Endometrium (tissue), 2 donors: ENCODE data around the gene NETO2.

Source experiments
- FAIRE-seq: peaks from 2 replicates; lab custom pipeline; 2012; peaks lifted over from hg19 to GRCh38; lab: Jason Lieb, UNC
- donor health status: control.
- donor health status: control.

NETO2 gene

GRCh38 chr16:47045023-47045422 lies 98.7 kb downstream of the NETO2 start:
- FAIRE-seq, result no peak

DNA sequence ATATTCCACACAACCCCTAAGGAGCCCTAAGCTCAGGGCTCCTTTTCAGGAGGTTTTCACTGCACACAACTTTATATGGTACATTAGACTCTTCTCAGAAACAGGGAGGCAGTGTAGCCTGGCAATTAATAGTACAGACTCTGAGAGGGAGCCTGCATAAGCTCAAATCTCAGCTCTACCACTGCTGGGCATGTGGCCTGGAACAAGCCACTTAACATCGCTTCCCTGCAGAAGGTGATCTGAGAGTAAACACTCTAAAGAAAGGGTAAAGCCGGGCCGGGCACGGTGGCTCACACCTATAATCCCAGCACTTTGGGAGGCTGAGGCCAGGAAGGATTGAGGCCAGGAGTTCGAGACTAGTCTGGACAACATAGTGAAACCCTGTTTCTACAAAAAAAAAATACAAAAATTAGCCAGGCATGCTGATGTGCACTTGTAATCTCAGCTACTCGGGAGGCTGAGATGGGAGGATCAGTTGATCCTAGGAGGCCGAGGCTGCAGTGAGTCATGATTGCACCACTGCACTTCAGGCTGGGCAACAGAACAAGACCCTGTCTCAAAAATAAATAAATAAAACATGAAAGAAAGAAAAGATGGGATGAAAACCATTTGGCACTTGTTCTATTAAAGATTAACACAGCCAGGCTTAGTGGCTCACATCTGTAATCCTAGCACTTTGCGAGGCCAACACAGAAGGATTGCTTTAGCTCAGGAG lies 99.6 kb downstream of the NETO2 start:
- no peak for FAIRE-seq

- no peak for FAIRE-seq
Observed at GRCh38 chr16:47043200-47043599, 100.5 kb downstream of the NETO2 start.

DNA sequence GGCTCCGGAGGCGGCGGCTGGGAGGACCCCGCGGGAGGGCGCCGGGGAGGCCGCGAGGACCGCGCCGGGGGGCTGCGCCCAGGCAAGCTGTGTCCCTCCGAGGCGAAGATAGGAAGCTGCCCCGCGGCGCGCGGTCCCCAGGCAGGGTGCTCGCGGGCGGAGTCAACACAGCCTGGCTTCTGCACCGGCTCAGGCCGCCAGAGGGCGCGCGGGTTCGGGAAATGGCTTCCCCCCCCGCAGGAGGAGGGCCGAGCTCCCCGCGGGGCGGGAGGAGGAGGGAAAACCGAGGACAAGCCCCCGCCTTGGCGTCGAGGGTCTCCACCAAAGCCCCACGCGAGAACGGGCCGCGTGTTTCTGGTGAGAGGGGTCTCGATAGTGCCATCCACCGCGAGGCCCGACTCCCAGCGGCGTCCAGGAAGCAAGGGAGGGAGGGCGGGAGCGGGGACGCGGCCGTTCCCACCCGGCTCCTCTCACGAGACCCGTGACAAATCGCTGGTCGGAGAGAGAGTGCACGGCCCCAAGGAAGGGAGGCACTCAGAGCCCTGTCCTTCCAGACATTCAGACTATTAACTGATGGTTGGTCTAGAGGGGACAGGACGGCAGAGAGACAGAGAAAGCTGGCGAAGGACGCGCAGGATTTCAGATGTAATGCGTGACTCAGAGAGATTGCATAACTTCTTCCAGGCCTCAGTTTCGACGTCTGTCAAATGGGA lies 105.8 kb downstream of the NETO2 start:
- no peak for FAIRE-seq

DNA sequence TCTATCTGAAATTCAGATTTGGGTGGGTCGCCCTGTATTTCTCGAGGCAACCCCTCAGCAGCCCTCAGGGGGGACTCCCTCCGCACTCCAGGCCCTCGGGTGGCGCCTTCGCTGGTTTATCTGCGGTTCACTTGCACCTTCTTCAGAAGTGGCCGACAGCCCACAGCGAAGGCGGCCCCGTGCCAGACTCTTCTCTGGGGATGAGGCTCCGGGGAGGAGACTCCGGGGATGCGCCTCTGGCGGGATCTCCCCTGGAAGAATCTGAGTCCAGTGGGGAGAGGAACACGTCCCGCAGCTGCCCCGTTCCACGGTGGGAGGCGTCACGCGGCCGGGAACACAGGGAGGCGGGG lies 106.4 kb downstream of the NETO2 start:
- FAIRE-seq, result no peak

GRCh38 chr16:47036201-47036600 lies 107.5 kb downstream of the NETO2 start:
- FAIRE-seq, result no peak

DNA sequence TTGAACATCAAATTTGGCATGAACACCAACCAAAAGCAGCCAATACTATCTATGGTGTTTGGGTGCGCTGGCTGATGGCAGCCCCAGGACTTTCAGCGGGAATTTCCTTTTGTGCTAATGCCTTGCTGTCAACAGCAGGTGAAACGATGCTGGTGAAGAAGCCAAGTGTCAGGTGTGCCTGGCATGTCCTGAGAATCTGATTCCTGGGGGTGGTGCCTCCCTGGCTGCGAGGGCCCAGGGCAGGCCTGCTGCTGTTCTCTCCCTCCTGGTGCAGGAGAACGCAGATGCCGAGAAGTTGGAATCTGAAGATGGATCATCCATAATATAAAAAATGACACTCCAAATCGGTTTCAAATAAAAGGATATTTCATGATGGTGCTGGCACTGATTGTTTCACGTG lies 108.3 kb downstream of the NETO2 start:
- no peak for FAIRE-seq

DNA sequence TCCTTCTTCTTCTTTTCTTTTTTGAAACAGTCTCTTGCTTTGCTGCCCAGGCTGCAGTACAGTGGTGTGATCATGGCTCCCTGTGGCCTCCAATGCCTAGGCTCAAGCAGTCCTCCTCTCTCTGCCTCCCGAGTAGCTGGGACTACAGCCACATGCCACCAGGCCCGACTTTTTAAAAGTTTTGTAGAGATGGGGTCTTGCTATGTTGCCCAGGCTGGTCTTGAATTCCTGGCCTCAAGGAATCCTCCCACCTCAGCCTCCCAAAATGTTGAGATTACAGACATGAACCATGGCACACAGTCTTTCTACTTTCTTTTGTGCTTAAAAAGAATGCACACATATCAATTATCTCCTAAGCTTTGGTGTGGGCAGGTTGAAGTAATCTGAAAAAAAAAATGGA lies 109.3 kb downstream of the NETO2 start:
- no peak for FAIRE-seq

- peak; percentile 98 for FAIRE-seq
Observed at GRCh38 chr16:47033176-47033575, 110.6 kb downstream of the NETO2 start.

- no peak for FAIRE-seq
Observed at GRCh38 chr16:47029724-47030123, 114.0 kb downstream of the NETO2 start.

- no peak for FAIRE-seq
Observed at GRCh38 chr16:47028767-47029377, 114.9 kb downstream of the NETO2 start.
